GM18507 (cell line): ENCODE data around the gene ALG11.
A peak's percentile ranks its signal among the peaks of the same experiment; 100 is the strongest.
"Not testable (repeated sequence)": the region's sequence is repeated elsewhere in the genome, so short reads cannot be mapped to it uniquely, and the experiment has no call there.

Experiments used
- DNase-seq: peaks from one replicate; pipeline ENCODE4 v3.0.0; 2011; ENCODE audit warnings: low read depth; ENCODE audit not compliant: insufficient read length; ENCODE audit errors: extremely low spot score
- FAIRE-seq: peaks from 2 replicates; lab custom pipeline; 2011; peaks lifted over from hg19 to GRCh38; lab: Jason Lieb, UNC

Gene ALG11

GRCh38 chr13:52024481-52024880, 12.3 kb downstream of the ALG11 start, which contains the start of gene UTP14C:
TSS of gene UTP14C (plus strand) at chr13:52024691. CDS start at chr13:52028805, 4,114 bp downstream.
- FAIRE-seq = no peak
- DNase-seq = no peak

GRCh38 chr13:52025475-52026245, 13.5 kb downstream of the ALG11 start:
- FAIRE-seq = no peak
- DNase-seq = no peak

- FAIRE-seq (no peak), DNase-seq (no peak)
These were observed 14.0 kb downstream of the ALG11 start for GRCh38 chr13:52026246-52026626.

- no peak for DNase-seq
- no peak for FAIRE-seq
These were observed 15.6 kb downstream of the ALG11 start for GRCh38 chr13:52027832-52028231.

- no peak for DNase-seq
- no peak for FAIRE-seq
These were observed 17.4 kb downstream of the ALG11 start for GRCh38 chr13:52029569-52029968.

GRCh38 chr13:52030401-52030800, 18.2 kb downstream of the ALG11 start:
- not testable (repeated sequence) for FAIRE-seq, DNase-seq

GRCh38 chr13:52033039-52033438, 20.8 kb downstream of the ALG11 start:
- FAIRE-seq (peak; percentile 9), DNase-seq (no peak)

- no peak for DNase-seq
- no peak for FAIRE-seq
These were observed 22.5 kb downstream of the ALG11 start for GRCh38 chr13:52034616-52035226.

- FAIRE-seq (no peak), DNase-seq (no peak)
These were observed 23.8 kb downstream of the ALG11 start for GRCh38 chr13:52036037-52036436.

- DNase-seq (no peak), FAIRE-seq (no peak)
These were observed 31.5 kb downstream of the ALG11 start for GRCh38 chr13:52043675-52044074.

- FAIRE-seq = no peak
These were observed 35.3 kb downstream of the ALG11 start for GRCh38 chr13:52047463-52047862.

GRCh38 chr13:52048516-52048915, 36.3 kb downstream of the ALG11 start:
- DNase-seq = no peak
- no peak for FAIRE-seq

More at GRCh38 chr13:52047463-52047862, 35.3 kb downstream of the ALG11 start:
- no peak for DNase-seq

GRCh38 chr13:52051400-52051799, 39.2 kb downstream of the ALG11 start:
- DNase-seq (no peak), FAIRE-seq (no peak)

GRCh38 chr13:52053460-52053859, 41.3 kb downstream of the ALG11 start:
- DNase-seq (no peak), FAIRE-seq (no peak)

GRCh38 chr13:52061064-52061463, 48.9 kb downstream of the ALG11 start:
- FAIRE-seq = not testable (repeated sequence)

GRCh38 chr13:52061587-52061986, 49.4 kb downstream of the ALG11 start:
- no peak for FAIRE-seq
- no peak for DNase-seq

More at GRCh38 chr13:52061064-52061463, 48.9 kb downstream of the ALG11 start:
- not testable (repeated sequence) for DNase-seq

- DNase-seq (no peak), FAIRE-seq (no peak)
These were observed 55.0 kb downstream of the ALG11 start for GRCh38 chr13:52067237-52067636.

- FAIRE-seq = no peak
- DNase-seq = no peak
These were observed 58.8 kb downstream of the ALG11 start for GRCh38 chr13:52070929-52071523.
